ENCODE results near the gene GFPT1. TPM values are rescaled to one million over a fixed set of nuclear protein-coding genes. Genes with fewer than 3 reads are reported as not detected.
A peak's percentile ranks its signal among the peaks of the same experiment; 100 is the strongest.

The GFPT1 gene
- total and polyA plus RNA-seq, 9 of the 15 experiments (the other 6 are each of a cell fraction or from before 2014, with no cell fraction given) = 6.6 to 38.3 (median 15.9) TPM

DNA sequence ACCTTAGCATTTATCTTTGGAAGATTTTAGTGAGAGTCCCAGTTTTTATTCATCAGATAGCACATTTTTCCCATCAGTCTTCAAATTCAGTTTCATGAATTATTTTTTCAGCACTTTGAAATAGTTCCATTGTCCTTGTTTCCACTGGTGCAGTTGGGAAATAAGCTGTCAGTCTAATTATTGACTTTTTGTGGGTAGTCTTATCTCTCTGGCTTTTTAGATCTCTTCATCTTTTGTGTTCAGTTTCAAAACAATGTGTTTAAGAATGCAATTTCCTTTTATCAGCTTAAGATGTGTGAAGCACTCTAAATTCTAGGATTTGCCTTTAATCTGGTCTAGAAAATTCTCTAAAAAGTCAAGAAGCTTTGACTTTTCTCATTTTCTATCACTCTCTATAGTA lies 70.5 kb downstream of the GFPT1 start (continued):
- TF ChIP-seq, protein P1, sequence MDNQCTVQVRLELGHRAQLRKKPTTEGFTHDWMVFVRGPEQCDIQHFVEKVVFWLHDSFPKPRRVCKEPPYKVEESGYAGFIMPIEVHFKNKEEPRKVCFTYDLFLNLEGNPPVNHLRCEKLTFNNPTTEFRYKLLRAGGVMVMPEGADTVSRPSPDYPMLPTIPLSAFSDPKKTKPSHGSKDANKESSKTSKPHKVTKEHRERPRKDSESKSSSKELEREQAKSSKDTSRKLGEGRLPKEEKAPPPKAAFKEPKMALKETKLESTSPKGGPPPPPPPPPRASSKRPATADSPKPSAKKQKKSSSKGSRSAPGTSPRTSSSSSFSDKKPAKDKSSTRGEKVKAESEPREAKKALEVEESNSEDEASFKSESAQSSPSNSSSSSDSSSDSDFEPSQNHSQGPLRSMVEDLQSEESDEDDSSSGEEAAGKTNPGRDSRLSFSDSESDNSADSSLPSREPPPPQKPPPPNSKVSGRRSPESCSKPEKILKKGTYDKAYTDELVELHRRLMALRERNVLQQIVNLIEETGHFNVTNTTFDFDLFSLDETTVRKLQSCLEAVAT (IDR thresholded peaks at IDR 0.05) = no peak
- TF ChIP-seq HNRNPH1 (optimal IDR thresholded peaks at IDR 0.05; ENCODE audit: low read depth, low read length) = no peak
- TF ChIP-seq TCF7 (IDR thresholded peaks at IDR 0.05; ENCODE audit: borderline replicate concordance) = no peak
- no peak for TF ChIP-seq RFX7 (CRISPR knock-in tag; IDR thresholded peaks at IDR 0.05)
- no peak for TF ChIP-seq OTX1 (CRISPR knock-in tag; IDR thresholded peaks at IDR 0.05)
- no peak for TF ChIP-seq IFI16 (CRISPR knock-in tag; IDR thresholded peaks at IDR 0.05)
- TF ChIP-seq TRIM28 (IDR thresholded peaks at IDR 0.05) = peak; percentile 82; the same call in 1 of the 2 replicates
- TF ChIP-seq CBX5 (IDR thresholded peaks at IDR 0.05; ENCODE audit: borderline replicate concordance, low read depth) = 0 out of 2 replicates have a peak, but pooled peaks have one; percentile 35
- no peak for TF ChIP-seq PHF21A (IDR thresholded peaks at IDR 0.05; ENCODE audit: borderline replicate concordance, low read depth)
- no peak for TF ChIP-seq HNRNPK (IDR thresholded peaks at IDR 0.05; ENCODE audit: low read depth, low read length, poor library complexity, severe bottlenecking)
- TF ChIP-seq SPI1 (IDR thresholded peaks at IDR 0.05; ENCODE audit: borderline replicate concordance, low read depth, low read length) = no peak
- TF ChIP-seq, protein P2, sequence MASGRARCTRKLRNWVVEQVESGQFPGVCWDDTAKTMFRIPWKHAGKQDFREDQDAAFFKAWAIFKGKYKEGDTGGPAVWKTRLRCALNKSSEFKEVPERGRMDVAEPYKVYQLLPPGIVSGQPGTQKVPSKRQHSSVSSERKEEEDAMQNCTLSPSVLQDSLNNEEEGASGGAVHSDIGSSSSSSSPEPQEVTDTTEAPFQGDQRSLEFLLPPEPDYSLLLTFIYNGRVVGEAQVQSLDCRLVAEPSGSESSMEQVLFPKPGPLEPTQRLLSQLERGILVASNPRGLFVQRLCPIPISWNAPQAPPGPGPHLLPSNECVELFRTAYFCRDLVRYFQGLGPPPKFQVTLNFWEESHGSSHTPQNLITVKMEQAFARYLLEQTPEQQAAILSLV (tag; IDR thresholded peaks at IDR 0.05) = no peak
- TF ChIP-seq ZNF445 (CRISPR knock-in tag; IDR thresholded peaks at IDR 0.05; ENCODE audit: low read depth) = no peak
- TF ChIP-seq, protein P3, sequence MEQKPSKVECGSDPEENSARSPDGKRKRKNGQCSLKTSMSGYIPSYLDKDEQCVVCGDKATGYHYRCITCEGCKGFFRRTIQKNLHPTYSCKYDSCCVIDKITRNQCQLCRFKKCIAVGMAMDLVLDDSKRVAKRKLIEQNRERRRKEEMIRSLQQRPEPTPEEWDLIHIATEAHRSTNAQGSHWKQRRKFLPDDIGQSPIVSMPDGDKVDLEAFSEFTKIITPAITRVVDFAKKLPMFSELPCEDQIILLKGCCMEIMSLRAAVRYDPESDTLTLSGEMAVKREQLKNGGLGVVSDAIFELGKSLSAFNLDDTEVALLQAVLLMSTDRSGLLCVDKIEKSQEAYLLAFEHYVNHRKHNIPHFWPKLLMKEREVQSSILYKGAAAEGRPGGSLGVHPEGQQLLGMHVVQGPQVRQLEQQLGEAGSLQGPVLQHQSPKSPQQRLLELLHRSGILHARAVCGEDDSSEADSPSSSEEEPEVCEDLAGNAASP (IDR thresholded peaks at IDR 0.05) = no peak
- no peak for TF ChIP-seq XRCC5 (IDR thresholded peaks at IDR 0.05; ENCODE audit: low read depth, low read length)
